Measurements from ENCODE around the gene FGR. TPM values are rescaled to one million over a fixed set of nuclear protein-coding genes. Genes with fewer than 3 reads are reported as not detected.

The FGR gene
- total RNA-seq, 2 donors from 2014 or later = 4.0 to 10.8 TPM

DNA sequence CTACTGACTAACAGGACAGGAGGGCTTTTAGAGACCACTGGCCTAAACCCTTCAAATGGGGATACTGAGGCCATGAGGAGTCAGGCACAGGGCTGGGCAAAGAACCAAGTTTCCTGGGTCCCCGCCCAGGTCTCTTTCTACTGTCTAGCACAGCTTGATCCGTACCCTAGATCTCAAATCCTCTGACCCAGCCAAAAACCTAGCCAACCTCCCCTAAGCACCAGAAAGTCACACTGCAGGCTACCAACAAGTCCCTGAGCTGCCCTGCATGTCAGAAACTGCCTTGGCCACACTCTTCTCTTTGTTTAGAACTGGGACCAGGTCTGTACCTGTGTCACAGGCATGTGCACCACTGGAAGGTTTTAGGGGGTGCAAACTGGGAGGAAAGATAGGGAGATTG is 64.6 kb downstream of the FGR start:
- Histone ChIP-seq H3K36me3 (no peaks in the 10 kb centered on the region), H3K27me3 (replicated peaks; ENCODE audit: insufficient read depth) (no peaks in the 10 kb centered on the region), H3K9me3 (no peaks in the 10 kb centered on the region), H3K27ac (peak overlapping the region; percentile 86 to 91), H3K4me3 (no peak overlapping the region), H3K4me1 (replicated peaks) (peaks cover 37% of the 10 kb centered on the region)
- WGBS = 12% methylated on average over 2 of the region's 2 CpGs
- no peak for DNase-seq (ENCODE audit: low spot score)
- TF ChIP-seq POLR2A (IDR thresholded peaks at IDR 0.05) = no peak
- TF ChIP-seq, protein P1, sequence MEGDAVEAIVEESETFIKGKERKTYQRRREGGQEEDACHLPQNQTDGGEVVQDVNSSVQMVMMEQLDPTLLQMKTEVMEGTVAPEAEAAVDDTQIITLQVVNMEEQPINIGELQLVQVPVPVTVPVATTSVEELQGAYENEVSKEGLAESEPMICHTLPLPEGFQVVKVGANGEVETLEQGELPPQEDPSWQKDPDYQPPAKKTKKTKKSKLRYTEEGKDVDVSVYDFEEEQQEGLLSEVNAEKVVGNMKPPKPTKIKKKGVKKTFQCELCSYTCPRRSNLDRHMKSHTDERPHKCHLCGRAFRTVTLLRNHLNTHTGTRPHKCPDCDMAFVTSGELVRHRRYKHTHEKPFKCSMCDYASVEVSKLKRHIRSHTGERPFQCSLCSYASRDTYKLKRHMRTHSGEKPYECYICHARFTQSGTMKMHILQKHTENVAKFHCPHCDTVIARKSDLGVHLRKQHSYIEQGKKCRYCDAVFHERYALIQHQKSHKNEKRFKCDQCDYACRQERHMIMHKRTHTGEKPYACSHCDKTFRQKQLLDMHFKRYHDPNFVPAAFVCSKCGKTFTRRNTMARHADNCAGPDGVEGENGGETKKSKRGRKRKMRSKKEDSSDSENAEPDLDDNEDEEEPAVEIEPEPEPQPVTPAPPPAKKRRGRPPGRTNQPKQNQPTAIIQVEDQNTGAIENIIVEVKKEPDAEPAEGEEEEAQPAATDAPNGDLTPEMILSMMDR (IDR thresholded peaks at IDR 0.05) = no peak
- peak; percentile 9 for TF ChIP-seq POLR2AphosphoS5 (IDR thresholded peaks at IDR 0.05)
- intact Hi-C loops (cut with DNase I) = no loop called here

DNA sequence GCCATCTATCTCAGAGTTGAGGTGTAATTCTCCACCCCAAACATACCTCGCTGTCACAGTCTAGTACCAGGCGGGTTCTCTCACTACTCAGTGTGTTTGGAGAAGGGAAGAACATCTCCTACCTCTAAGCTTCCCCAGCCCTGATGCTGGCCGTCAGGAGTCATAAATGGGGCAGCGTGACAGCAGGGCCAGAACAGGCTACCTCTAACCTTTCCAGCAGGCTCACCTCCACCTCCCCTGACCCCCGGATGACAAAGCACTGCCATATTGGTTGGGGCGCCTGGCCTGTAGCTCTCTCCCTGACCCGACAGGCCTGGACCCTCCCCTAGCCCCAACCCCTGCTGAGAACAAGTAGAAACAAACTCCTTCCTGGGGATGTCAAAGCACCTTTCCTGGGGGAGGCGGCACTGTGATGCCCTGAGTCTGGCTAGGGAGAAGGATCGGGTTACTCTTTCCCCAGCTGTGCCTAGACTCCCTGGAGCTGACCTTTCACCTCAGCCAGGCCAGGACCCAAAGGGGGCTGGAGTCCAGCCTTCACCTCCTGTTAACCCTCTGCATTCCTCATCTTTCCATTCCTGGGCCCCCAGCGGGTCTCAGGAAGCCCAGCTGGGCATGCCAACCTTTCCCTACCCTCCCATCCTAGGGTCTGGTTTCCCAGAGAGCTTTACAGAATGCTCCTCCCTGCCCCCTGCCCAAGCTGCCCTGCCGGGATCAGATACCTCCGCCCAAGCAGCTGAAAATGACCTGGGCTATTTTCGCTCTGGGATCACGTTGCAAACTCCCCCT is 65.3 kb downstream of the FGR start:
- intact Hi-C loops (cut with DNase I) = loop anchor here (2.0 to 5.0 kb wide), 2 partner anchors 33 to 42 kb away; no protein-coding TSS in a partner anchor
- Histone ChIP-seq H3K36me3 (no peaks in the 10 kb centered on the region), H3K4me3 (no peak overlapping the region), H3K27me3 (replicated peaks; ENCODE audit: insufficient read depth) (no peaks in the 10 kb centered on the region), H3K27ac (peak overlapping the region; percentile 86 to 91), H3K9me3 (no peaks in the 10 kb centered on the region), H3K4me1 (replicated peaks) (peaks cover 37% of the 10 kb centered on the region)
- WGBS = 49% methylated on average over 14 of the region's 14 CpGs
- no peak for TF ChIP-seq POLR2A (IDR thresholded peaks at IDR 0.05)
- TF ChIP-seq, protein P1 (IDR thresholded peaks at IDR 0.05) = no peak
- TF ChIP-seq POLR2AphosphoS5 (IDR thresholded peaks at IDR 0.05) = no peak
- DNase-seq (ENCODE audit: low spot score) = no peak

DNA sequence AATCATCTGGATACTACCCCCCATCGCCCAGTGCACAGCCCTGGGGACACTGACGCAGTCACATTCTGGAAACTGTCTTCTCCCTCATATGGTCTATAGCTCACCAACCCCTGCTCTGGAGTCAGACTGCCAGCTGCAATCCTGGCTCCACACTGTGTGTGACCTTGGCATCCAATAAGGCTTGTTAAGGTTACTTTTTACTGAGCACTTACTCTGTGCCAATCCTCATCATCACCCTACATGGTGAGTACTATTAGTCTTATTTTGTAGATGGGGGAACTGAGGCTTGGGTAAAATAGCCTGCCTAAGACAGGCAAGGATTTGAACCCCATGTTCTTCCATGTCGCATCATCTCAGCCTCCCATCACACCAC is 65.9 kb downstream of the FGR start:
- TF ChIP-seq, protein P1 (IDR thresholded peaks at IDR 0.05) = no peak
- TF ChIP-seq POLR2A (IDR thresholded peaks at IDR 0.05) = no peak
- peak overlapping the region; percentile 86 to 91 for H3K27ac ChIP-seq
- H3K36me3 ChIP-seq = no peaks in the 10 kb centered on the region
- 49% methylated on average over 3 of the region's 3 CpGs for WGBS
- no peaks in the 10 kb centered on the region for H3K9me3 ChIP-seq
- H3K27me3 ChIP-seq (replicated peaks; ENCODE audit: insufficient read depth) = no peaks in the 10 kb centered on the region
- no peak for DNase-seq (ENCODE audit: low spot score)
- peak overlapping the region in 1 of 2 donors; percentile 30 for H3K4me3 ChIP-seq
- intact Hi-C loops (cut with DNase I) = loop anchor here (2.0 to 5.0 kb wide), 2 partner anchors 34 to 42 kb away; no protein-coding TSS in a partner anchor
- peaks cover 34% of the 10 kb centered on the region for H3K4me1 ChIP-seq (replicated peaks)

DNA sequence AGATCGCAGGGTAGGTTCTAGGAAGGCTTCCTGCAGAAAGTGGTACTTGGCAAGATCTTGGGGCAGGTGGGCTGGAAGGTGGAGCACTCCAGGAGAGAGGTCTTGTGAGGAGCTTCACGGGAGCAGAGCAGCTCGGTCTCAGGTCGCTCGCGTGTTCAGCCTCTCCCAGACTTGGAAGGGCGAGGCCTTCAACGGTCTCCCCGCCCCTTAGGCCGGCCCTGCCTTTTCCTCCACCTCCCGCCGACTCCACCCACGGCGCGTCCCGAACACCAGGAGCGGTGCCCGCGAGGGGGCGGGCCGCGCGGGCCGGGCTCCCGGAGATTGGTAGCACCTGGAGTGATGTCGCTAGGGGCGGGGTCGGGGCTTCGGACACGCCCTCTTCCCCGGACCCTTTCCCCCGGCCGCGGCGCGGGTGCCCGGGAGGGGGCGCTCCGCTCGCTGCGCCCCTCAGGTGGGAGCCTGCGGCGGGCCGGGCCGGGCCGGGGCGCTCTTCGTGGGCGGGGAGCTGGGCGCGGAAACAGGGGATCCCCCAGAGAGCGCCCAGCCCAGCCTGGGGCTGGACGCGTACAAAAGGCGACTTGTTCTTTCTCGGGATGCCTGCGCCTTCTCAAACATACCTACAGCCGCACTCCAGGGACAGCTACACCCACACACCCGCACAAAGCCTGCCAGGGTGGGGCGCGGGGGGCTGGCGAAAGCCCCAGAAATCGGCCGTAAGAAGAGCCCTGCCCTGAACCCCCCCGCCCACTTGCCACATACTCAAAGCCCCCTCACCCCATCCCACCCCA is 66.5 kb downstream of the FGR start:
- H3K4me3 ChIP-seq = peak overlapping the region; percentile 27 to 30
- DNase-seq (ENCODE audit: low spot score) = peak; percentile 97
- intact Hi-C loops (cut with DNase I) = loop anchor here (2.0 to 5.0 kb wide), 2 partner anchors 34 to 41 kb away; no protein-coding TSS in a partner anchor
- under 1% methylated on average over 63 of the region's 65 CpGs for WGBS
- TF ChIP-seq, protein P1 (IDR thresholded peaks at IDR 0.05) = peak; percentile 89 to 96 (median 94)
- peak; percentile 91 for TF ChIP-seq POLR2A (IDR thresholded peaks at IDR 0.05)
- peak; percentile 97 for TF ChIP-seq POLR2AphosphoS5 (IDR thresholded peaks at IDR 0.05)
- no peaks in the 10 kb centered on the region for H3K36me3 ChIP-seq
- no peaks in the 10 kb centered on the region for H3K27me3 ChIP-seq (replicated peaks; ENCODE audit: insufficient read depth)
- peaks cover 39% of the 10 kb centered on the region for H3K4me1 ChIP-seq (replicated peaks)
- H3K27ac ChIP-seq = peak overlapping the region; percentile 86 to 91
- no peaks in the 10 kb centered on the region for H3K9me3 ChIP-seq
